Upper lobe of right lung (tissue), 1 donor: Measurements from ENCODE around the gene TRMT112. TPM values are rescaled to one million over a fixed set of nuclear protein-coding genes. Genes with fewer than 3 reads are reported as not detected.

Source experiments
- ATAC-seq: fragments of 200-7000 bp; cut with Tn5 transposase; one replicate; pipeline ENCODE4 v1.9.1; 2020; ENCODE audit warnings: mild to moderate bottlenecking, moderate library complexity
- DNase-seq: peaks from one replicate; pipeline ENCODE4 v3.0.0-alpha.2; 2020
- H3K27ac ChIP-seq: fragments of 200-600 bp; one replicate; pipeline ENCODE4 v1.8.0; 2022
- H3K27me3 ChIP-seq: fragments of 200-600 bp; one replicate; pipeline ENCODE4 v1.8.0; 2022; ENCODE audit warnings: mild to moderate bottlenecking
- H3K36me3 ChIP-seq: fragments of 200-600 bp; one replicate; pipeline ENCODE4 v1.8.0; 2022
- H3K4me1 ChIP-seq: fragments of 200-600 bp; one replicate; pipeline ENCODE4 v1.8.0; 2022
- H3K4me3 ChIP-seq: fragments of 200-600 bp; one replicate; pipeline ENCODE4 v1.8.0; 2022; ENCODE audit warnings: mild to moderate bottlenecking
- H3K9me3 ChIP-seq: fragments of 200-600 bp; one replicate; pipeline ENCODE4 v1.8.0; 2022
- intact Hi-C: fragments of 100-400 bp; cut with DNase I; formaldehyde crosslinking; loops from one replicate; pipeline ENCODE4 v1.11.0; 2022
- total RNA-seq: library from RNA; stranded (reverse); fragmentation: NEBNext Ultra II Directional; extraction: Animal tissue kit (Norgen Biotek cat#: 25700); gene quantifications from one replicate; pipeline ENCODE4 v1.2.1, GENCODE V29; 2021
- TF ChIP-seq, protein P1 (sequence below): fragments of 200-600 bp; IDR thresholded peaks from one replicate; pipeline ENCODE4 v1.8.0; 2022; ENCODE audit warnings: antibody characterized with exemption
- donor health status: DM: no; HTN: yes; CAD: no; lungs with severe emphysema.

Gene TRMT112
- total RNA-seq, 1 donor from 2014 or later = 168 TPM

DNA sequence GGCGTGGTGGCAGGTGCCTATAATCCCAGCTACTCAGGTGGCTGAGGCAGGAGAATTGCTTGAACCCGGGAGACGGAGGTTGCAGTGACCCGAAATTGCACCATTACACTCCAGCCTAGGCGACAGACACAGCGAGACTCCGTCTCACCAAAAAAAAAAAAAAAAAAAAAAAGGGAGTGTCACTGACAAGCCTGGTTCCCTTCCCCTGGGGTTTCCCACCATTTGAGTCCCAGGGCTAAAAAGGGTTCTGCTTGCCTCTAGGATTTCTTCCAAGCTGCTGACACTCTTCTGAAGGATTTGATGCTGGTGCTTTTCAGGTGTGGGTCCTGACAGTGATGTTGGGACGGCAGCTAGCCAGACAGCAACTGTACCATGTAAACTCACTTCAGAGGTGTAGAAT, 21.4 kb upstream of the TRMT112 start:
- no peak overlapping the region for H3K4me3 ChIP-seq
- H3K9me3 ChIP-seq = no peaks in the 10 kb centered on the region
- H3K36me3 ChIP-seq = no peaks in the 10 kb centered on the region
- H3K27me3 ChIP-seq = no peaks in the 10 kb centered on the region
- ATAC-seq (no peak), DNase-seq (no peak)
- intact Hi-C loops = no loop called here
- H3K27ac ChIP-seq = no peak overlapping the region
- TF ChIP-seq, protein P1, sequence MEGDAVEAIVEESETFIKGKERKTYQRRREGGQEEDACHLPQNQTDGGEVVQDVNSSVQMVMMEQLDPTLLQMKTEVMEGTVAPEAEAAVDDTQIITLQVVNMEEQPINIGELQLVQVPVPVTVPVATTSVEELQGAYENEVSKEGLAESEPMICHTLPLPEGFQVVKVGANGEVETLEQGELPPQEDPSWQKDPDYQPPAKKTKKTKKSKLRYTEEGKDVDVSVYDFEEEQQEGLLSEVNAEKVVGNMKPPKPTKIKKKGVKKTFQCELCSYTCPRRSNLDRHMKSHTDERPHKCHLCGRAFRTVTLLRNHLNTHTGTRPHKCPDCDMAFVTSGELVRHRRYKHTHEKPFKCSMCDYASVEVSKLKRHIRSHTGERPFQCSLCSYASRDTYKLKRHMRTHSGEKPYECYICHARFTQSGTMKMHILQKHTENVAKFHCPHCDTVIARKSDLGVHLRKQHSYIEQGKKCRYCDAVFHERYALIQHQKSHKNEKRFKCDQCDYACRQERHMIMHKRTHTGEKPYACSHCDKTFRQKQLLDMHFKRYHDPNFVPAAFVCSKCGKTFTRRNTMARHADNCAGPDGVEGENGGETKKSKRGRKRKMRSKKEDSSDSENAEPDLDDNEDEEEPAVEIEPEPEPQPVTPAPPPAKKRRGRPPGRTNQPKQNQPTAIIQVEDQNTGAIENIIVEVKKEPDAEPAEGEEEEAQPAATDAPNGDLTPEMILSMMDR = no peak
- H3K4me1 ChIP-seq = peaks cover 14% of the 10 kb centered on the region

DNA sequence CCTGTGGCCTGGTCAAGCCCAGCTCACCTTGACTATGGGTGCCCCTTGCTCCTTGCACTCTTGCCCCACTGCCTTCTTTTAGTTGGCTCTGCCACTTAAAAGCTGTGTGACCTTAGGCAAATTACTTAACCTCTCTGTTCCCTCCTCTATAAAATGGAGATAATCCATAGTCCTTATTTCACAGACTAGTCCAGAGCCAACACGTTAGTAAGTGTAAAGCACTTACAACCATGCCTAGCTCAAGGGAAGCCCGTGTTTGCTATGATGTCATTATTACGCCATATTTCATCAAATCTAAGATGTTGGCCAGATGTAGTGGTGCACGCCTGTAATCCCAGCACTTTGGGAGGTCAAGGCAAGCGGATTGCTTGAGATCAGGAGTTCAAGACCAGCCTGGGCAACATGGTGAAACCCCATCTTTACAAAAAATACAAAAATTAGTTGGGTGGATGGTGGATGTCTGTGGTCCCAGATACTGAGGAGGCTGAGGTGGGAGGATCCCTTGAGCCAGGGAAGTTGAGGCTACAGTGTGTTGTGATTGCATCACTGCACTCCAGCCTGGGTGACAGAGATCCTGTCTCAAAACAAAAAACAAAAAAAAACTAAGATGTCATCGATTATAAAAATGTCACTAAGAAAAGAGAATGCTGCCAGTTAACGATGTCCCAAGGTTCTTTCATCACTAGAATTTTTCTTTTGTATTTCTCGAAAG, 20.3 kb upstream of the TRMT112 start:
- TF ChIP-seq, protein P1 = no peak
- no peak overlapping the region for H3K27ac ChIP-seq
- no peak for DNase-seq
- intact Hi-C loops = no loop called here
- H3K4me3 ChIP-seq = no peak overlapping the region
- H3K9me3 ChIP-seq = no peaks in the 10 kb centered on the region
- ATAC-seq = no peak
- H3K36me3 ChIP-seq = no peaks in the 10 kb centered on the region
- no peaks in the 10 kb centered on the region for H3K27me3 ChIP-seq
- H3K4me1 ChIP-seq = peaks cover 14% of the 10 kb centered on the region

DNA sequence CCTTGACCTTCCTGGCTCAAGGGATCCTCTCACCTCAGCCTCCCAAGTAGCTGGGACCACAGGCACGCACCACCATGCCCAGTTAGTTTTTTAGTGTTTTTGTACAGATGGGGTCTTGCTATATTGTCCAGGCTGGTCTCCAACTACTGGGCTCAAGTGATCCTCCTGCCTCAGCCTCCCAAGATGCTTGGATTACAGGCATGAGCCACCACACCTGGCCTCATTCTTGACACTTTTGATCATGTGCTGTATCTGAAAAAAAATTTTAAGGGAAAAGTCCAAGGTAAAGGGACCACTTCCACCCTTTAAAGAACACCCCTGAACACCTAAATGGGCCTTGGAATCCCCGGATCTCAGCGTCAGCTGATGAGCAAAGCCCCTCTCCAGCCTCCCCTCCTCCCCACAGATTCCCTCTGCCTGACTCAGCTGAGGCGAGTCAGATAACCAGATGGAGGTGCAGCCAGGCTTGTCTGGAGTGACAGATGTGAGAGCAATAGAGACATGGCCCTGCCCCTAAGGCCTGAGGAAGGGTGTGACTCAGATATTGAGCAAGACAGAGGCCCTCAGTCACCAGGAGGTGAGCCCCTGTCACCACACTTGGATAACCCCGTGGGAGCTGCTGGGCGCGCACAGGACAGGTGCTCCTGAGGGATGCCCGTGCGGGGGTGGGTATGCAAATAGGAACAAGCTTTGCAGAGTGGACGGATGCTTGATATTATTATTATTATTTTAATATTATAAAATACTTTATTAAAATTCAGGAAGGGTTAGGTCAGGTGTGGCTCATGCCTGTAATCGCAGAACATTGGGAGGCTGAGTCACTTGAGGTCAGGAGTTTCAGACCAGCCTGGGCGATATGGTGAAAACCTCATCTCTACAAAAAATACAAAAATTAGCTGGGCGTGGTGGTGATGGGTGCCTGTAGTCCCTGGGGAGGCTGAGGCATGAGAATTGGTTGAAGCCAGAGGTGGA, 17.7 kb upstream of the TRMT112 start:
- no peaks in the 10 kb centered on the region for H3K9me3 ChIP-seq
- ATAC-seq (peak; percentile 86), DNase-seq (peak; percentile 85)
- no peak overlapping the region for H3K27ac ChIP-seq
- intact Hi-C loops = no loop called here
- peaks cover 10% of the 10 kb centered on the region for H3K4me1 ChIP-seq
- no peak overlapping the region for H3K4me3 ChIP-seq
- no peaks in the 10 kb centered on the region for H3K27me3 ChIP-seq
- H3K36me3 ChIP-seq = no peaks in the 10 kb centered on the region
- TF ChIP-seq, protein P1 = no peak

DNA sequence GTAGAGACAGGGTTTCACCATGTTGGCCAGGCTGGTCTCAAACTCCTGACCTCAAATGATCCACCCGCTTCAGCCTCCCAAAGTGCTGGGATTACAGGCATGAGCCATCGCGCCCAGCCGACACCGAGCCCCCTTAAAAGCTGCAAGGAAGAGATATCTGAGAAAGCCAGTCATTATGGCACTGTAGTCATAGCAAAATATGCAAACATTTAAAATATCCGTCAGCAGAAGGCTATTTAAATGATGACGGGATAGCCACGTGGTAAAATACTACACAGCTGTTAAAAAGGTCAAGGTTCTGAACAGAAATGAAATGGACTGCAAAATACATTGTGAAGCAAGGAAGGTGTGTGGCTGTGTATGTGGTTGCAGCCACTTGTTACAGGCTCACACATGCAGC, 16.2 kb upstream of the TRMT112 start:
- H3K36me3 ChIP-seq = no peaks in the 10 kb centered on the region
- intact Hi-C loops = no loop called here
- no peak overlapping the region for H3K4me3 ChIP-seq
- no peak overlapping the region for H3K27ac ChIP-seq
- H3K4me1 ChIP-seq = peaks cover 13% of the 10 kb centered on the region
- H3K27me3 ChIP-seq = no peaks in the 10 kb centered on the region
- no peaks in the 10 kb centered on the region for H3K9me3 ChIP-seq
- TF ChIP-seq, protein P1 = no peak
- ATAC-seq (no peak), DNase-seq (no peak)

DNA sequence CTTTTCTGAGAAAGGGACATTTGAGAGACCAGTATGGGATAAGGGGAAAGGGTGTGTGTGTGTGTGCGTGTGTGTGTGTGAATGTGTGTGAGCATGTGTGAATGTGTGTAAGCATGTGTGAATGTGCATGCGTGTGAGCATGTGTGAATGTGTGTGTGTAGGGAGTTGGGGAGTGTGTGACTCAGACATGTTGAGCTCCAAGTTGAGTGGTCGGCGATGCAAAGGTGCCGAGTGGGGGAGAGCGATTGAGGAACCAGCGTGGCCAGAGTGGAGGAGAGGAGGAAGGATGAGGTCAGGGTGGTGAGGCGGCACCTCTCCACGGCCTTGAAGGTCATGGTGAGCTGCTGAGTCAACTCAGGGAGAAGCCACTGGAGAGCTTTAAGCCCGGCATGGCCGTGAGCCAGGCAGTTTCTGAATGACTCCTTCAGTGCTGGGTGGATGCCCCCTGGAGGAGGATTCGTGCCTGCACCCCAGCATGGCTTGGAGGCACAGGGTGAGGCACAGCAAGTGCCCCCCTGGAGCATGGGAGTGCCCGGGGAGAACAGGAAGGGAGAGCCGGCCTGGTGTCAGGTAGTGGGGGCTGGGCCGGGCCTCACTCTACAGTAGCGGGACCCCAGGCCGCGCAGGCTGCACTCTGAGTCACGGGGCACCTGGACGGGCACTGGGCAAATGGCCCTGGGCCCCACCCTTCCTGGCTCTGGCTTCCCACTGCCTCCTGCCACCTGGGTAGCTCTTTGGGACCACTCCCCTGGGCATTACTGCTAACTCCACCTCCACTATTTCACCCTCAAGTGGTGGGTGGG, 14.4 kb upstream of the TRMT112 start:
- no peak overlapping the region for H3K4me3 ChIP-seq
- ATAC-seq (peak; percentile 92), DNase-seq (peak; percentile 95)
- intact Hi-C loops = no loop called here
- H3K4me1 ChIP-seq = peaks cover 13% of the 10 kb centered on the region
- H3K36me3 ChIP-seq = no peaks in the 10 kb centered on the region
- H3K9me3 ChIP-seq = no peaks in the 10 kb centered on the region
- no peak overlapping the region for H3K27ac ChIP-seq
- H3K27me3 ChIP-seq = no peaks in the 10 kb centered on the region
- TF ChIP-seq, protein P1 = peak; percentile 57
